Stimulated activated CD4-positive, alpha-beta T cell treated with anti-CD3 and anti-CD28 coated beads, Interleukin-1b, Interleukin-23, amount 100 ng/mL, for 24 hours (primary cell): ENCODE data around the gene TMEM178B.
"Not testable (repeated sequence)": the region's sequence is repeated elsewhere in the genome, so short reads cannot be mapped to it uniquely, and the experiment has no call there.

Source experiments
- DNase-seq, 4 experiments: peaks; one replicate each; pipeline ENCODE4 v3.0.0-alpha.2; 2020; ENCODE audit warnings: low read depth in 4 of 4, low spot score in 1 of 4

Gene TMEM178B

DNA sequence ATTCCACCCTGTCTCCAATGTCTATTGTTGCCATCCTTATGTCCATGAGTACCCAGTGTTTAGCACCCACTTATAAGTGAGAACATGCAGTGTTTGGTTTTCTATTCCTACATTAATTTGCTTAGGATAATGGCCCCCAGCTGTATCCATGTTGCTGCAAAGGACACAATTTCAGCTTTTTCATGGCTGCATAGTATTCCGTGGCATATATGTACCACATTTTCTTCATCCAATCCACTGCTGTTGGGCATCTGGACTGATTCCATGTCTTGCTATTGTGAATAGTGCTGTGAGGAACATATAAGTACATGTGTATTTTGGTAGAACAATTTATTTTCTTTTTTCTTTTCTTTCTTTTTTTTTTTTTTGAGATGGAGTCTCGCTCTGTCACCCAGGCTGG is 68.2 kb downstream of the TMEM178B start:
- no peak for DNase-seq

DNA sequence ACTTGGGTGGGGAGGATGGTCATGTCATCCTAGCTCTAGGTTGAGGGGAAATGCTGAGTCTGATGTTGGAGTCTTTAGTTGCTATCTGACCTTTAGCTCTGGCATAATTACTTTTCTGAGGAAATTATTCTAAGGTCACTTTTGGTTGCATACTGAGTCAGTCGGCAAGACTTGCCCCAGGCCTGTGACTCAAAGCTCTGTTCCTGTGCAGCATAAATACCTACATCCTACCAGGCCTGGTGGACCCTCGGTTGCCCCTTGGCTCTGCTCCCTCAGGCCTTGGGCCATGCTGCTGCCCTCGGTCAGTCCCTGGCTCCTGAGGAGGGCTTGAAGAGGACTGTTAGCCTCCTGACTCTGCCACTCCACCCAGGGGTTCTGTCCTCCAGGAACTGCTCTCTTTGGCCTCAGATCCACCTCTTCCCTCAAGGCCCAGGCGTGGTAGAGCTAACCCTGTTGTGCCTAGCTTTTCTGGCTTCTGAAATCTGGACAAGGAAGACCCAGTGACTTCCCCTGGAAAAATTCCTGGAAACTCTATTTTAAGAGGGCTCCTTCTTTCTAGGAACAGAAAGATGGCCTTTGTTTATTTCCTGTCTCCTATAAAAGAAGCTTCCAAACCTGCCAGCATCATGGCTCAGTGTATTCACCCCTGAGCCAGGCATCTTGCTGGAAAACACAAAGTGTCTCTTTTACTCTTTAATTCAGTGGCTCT is 71.2 kb downstream of the TMEM178B start:
- DNase-seq = no peak

DNA sequence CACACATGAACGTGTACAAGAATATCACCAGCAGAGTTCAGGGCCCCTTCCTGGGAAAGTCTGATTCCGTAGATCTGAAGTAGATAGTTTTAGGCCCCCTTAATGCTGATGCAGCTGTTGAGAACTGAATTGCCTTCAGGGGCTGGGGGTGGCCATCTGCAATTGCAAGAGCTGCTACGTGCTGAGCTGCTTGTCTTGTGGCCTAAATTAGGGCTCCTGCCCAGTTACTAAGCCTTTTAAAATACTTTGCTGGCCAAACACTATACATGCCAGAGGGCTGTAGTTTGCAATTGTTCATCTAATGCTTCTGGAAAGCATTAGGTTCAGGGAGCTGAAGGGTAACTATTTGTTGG is 71.7 kb downstream of the TMEM178B start:
- DNase-seq = no peak

DNA sequence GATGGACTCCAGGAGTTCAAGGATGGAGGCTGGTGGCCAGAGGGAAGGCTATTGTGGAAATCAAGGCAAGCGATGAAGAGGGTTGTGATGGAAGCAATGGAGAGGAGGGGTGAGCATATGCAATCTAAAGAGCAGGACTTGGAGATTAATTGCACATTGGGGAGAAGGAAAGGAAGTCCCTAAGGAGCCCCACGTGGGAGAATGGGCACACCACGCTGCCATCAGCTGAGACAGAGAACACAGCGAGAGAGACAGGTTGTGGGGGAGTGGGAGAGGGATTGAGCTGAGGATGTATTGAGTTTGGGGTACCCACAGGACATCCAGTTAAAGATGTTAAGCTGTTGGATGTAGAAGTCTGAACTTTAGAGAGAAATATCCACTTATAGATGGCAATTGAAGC is 73.6 kb downstream of the TMEM178B start:
- no peak for DNase-seq

- DNase-seq = no peak
Measured at GRCh38 chr7:141150465-141150864, 76.6 kb downstream of the TMEM178B start.

DNA sequence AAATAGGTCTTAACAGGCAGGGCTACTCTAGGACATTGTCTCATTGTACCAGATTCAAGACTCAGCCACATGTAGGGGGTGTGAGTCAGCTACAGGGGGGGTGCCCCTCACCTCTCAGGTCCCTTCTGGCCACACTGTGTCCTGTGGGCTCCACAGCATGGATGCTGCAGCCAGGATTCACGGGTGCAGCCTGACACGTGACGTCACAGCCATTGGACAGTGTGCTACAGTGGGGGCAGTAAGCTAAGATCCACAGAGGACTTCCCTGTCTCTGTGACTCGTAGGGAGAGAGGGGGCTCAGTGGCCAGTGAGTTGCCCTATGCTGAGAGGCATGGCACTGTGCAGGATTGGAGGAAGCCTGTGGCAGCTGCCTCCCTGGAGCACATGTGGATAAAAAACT is 77.9 kb downstream of the TMEM178B start:
- DNase-seq = no peak

DNA sequence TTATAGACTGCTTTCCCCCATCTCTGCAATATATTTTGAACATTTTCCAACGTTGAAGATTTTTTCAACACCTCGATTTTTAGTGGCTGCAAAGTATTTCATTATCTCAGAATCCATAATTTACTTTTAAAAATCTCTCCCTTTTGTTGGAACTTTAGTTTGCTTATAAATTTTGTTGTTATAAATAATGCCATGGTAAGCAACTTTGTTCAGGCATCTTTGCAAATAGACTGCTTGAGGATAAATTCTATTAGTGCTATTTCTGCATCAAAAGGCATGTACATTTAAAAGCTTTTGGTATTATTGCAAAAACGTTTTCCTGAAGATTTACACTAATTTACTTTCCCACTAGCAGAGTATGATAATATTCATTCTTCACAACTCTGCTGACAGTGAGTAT is 79.4 kb downstream of the TMEM178B start:
- no peak for DNase-seq

DNA sequence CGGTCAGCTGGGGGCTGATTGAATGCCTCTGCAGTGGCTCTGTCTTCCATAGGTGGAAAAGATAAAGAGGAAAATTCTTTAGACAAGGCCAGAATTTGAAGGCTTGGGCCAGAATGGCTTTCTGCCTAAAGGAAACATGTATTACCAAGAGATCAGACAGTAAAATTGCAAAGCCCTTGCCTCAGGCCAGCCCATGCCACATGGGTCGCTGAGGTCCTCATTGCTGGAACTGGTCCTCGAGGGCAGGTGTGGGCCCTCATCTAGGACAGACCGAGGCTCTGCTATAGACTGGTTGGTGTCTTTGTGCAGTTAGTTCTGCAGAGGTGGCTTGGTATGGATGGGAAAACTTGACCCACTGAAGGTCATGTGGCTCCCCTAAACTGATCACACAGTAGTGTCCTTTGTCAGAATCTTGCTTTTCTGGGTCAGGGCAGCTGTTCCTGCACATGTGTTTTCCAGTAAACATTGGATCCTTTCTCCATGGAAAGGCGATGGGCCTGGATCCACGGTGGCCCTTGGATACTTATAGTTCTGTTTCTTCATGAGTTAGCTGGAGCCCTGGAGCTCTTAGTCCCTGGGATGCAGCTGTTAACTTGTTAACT is 80.4 kb downstream of the TMEM178B start:
- no peak for DNase-seq

- DNase-seq = no peak
Measured at GRCh38 chr7:141156407-141156806, 82.5 kb downstream of the TMEM178B start.

DNA sequence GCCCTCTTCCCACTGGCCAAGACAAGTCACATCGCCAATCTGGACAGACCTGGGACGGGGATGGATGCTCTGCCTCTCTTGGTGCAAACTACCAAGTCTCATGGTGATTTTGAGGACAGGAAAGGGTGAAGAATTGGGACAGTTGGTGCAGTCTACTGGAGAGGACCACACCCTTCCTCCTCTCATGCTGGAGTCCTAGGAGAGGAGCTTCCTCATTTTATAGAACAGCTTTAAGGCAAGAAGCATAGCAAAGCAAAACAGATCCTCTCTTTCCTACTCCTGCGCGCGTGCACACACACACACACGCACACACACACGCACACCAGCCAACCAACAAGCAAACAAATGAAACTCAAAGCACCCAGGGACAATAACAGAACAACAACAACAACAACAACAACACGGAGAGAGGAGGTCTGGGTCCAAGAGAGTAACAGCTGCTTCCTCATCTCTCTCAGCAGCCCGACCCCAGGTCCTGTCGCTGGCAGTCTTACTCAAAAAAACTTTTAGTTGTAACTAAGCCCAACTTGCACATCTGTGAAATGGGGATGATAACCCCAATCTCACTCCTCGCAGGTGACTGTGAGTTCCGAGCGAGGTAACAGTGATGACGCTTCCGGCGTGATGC is 83.4 kb downstream of the TMEM178B start:
- DNase-seq = no peak

DNA sequence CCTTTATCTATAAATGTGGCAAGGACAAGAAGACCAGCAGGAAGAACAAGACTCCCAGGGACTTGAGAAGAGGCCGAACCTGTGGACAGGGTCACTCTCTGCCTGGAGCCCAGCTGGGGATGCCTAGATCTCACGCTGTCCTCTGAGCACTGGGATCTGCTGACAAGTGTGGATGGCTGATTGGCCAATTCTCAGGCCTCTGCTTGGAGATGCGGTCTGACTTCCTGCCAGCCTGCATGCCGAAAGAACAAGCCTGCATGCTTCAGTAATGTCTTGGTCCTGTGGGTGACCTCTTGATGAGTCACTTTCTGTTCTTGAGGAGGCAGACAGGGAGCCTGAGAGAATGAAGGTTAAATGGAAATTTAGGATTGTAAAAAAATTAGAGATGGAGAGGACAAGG is 84.7 kb downstream of the TMEM178B start:
- no peak for DNase-seq

- DNase-seq = no peak
Measured at GRCh38 chr7:141160246-141160860, 86.5 kb downstream of the TMEM178B start.

DNA sequence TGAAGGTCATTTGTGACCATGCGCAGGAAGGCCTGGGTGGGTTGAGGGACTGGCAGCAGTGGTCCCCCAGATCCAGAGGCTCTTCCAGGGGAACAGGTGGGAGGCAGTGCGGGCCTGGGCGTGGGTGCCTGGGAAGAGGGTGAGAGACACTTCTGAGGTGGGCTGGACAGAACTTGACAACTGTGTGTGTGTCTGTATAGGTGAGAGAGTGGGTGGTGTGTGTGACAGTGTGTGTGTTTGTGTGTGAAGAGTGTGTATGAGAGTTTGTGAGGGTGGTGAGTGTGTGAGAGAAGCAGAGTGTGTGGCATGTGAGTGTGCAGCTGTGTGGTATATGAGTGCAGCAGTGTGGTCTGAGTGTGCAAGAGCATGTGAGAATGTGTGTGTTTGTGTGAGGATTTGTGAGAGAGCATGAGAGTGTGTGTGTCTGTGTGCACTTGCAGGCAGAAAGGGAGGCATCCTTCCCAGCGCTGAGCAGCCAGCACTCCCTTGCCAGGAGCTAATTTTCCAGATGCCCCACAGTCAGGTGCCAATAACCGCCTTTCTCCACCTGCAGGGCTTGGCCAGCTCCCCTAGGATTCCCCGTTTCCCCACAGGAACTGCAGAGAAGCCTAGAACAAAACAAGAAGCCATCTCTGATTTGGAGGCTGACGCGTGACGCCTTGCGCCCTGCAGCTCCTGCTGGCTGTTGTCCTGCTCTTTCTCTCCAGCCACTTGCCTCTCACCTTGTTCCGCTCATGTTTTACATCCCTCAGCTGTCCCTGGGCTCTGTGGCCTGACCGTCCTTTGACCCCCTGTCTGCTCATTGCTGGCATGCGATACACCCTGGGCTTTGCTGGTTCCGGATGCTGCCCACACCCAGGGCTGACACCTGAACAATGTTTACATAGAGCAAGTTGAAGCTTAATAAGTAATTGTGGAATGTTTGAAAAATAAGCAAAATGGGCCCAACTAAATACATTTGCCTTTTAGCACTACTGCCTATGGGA is 88.0 kb downstream of the TMEM178B start:
- no peak for DNase-seq

DNA sequence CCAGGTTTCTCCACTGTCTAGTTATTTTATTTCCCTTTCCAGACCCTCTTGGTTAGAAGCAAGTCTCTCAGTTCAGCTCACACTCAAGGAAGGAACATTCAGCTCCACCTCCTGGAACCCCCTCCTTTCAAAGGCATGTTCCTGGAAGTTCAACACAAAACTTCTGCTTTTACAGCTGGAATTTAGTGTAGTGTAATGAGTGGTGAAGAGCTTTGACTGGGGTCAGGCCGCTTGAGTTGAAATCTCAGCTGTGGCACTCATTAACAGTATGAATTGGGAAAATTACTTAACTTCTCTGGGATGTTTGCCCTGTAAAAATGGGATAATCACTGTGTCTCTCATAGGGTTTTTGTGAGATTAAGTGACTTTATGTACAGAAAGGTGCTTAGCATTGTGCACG is 91.7 kb downstream of the TMEM178B start:
- no peak for DNase-seq

- no peak for DNase-seq
Measured at GRCh38 chr7:141166926-141167325, 93.1 kb downstream of the TMEM178B start.

DNA sequence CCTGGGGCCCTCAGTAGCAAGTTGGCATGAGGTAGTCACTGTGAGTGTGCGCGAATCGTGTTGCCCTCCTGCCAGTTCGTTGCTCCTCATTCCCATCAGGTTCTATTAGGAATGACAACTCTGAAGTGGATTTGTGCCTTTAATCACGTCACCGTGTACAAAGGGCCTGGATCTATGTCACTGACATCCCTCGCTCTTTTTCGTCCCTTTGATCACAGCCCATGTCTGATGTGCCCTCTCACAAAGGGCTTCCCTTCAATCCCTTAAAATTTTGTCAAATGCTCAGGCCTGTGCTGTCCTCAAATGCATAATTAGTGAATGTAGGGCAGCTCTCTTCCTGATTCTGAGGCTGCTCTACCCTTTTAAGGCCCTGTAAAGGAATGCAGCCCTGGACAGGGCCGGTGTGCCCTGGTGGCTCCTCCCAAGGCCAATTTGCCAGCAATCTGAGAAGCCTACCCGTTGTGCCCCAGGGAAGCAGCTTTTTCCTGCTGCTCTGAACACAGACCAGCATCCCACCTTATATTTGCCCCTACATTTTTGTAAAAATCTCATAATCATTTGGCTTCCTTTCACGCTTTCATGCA is 93.6 kb downstream of the TMEM178B start:
- DNase-seq = no peak

GRCh38 chr7:141169157-141169556 is 95.3 kb downstream of the TMEM178B start:
- DNase-seq = not testable (repeated sequence)

DNA sequence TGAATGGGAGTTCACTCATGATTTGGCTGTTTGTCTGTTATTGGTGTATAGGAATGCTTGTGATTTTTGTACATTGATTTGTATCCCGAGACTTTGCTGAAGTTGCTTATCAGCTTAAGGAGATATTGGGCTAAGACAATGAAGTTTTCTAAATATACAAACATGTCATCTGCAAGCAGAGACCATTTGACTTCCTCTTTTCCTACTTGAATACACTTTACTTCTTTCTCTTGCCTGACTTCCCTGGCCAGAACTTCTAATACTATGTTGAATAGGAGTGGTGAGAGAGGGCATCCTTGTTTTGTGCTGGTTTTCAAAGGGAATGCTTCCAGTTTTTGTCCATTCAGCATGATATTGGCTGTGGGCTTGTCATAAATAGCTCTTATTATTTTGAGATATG is 101.9 kb downstream of the TMEM178B start:
- DNase-seq = not testable (repeated sequence)

DNA sequence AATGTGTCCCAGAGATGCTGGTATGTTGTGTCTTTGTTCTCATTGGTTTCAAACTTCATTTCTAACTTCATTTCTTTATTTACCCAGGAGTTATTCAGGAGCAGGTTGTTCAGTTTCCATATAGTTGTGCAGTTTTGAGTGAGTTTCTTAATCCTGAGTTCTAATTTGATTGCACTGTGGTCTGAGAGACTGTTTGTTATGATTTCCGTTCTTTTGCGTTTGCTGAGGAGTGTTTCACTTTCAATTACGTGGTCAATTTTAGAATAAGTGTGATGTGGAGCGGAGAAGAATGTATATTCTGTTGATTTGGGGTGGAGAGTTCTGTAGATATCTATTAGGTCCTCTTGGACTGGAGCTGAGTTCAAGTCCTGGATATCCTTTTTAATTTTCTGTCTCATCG is 103.3 kb downstream of the TMEM178B start:
- DNase-seq = not testable (repeated sequence)

- DNase-seq = no peak
Measured at GRCh38 chr7:141178486-141179135, 104.7 kb downstream of the TMEM178B start.
